MM.1S (cell line): ENCODE measurements around the gene PLXNA4.
A peak's percentile ranks its signal among the peaks of the same experiment; 100 is the strongest.

ENCODE experiments used
- DNase-seq: peaks from one replicate; pipeline ENCODE4 v3.0.0-alpha.2; 2015
- H2AFZ ChIP-seq: fragments of 300-600 bp; sonication (generic); 2 replicates; pipeline ENCODE4 v1.6.0; 2016; ENCODE audit warnings: antibody characterized with exemption, low read length
- H3F3A ChIP-seq: fragments of 300-600 bp; sonication (generic); 2 replicates; pipeline ENCODE4 v1.6.1; 2016; ENCODE audit warnings: mild to moderate bottlenecking, antibody characterized with exemption, low read length, moderate library complexity, mixed read lengths; ENCODE audit not compliant: insufficient read depth
- H3K27ac ChIP-seq: fragments of 300-600 bp; sonication (generic); 2 replicates; pipeline ENCODE4 v1.5.1; 2016; ENCODE audit warnings: mild to moderate bottlenecking, low read length
- H3K27me3 ChIP-seq: fragments of 300-600 bp; sonication (generic); replicated peaks from 2 replicates; pipeline ENCODE4 v1.6.0; 2016; ENCODE audit warnings: low read length; ENCODE audit not compliant: insufficient read depth
- H3K36me3 ChIP-seq: fragments of 300-600 bp; sonication (generic); replicated peaks from 2 replicates; pipeline ENCODE4 v1.6.1; 2016; ENCODE audit warnings: mild to moderate bottlenecking, low read length, mixed read lengths; ENCODE audit not compliant: insufficient read depth
- H3K4me1 ChIP-seq: fragments of 300-600 bp; sonication (generic); 2 replicates; pipeline ENCODE4 v1.6.1; 2016; ENCODE audit warnings: low read length, mixed read lengths
- H3K4me2 ChIP-seq: fragments of 300-600 bp; sonication (generic); 2 replicates; pipeline ENCODE4 v1.6.0; 2016; ENCODE audit warnings: low read depth, low read length
- H3K4me3 ChIP-seq: fragments of 300-600 bp; sonication (generic); 2 replicates; pipeline ENCODE4 v1.5.1; 2016; ENCODE audit warnings: low read length, mixed read lengths
- H3K79me2 ChIP-seq: fragments of 300-600 bp; sonication (generic); 2 replicates; pipeline ENCODE4 v1.6.1; 2016; ENCODE audit warnings: mixed run types, low read length, mixed read lengths
- H3K9ac ChIP-seq: fragments of 300-600 bp; sonication (generic); 2 replicates; pipeline ENCODE4 v1.6.1; 2016; ENCODE audit warnings: low read length, mixed read lengths
- H3K9me2 ChIP-seq: fragments of 300-600 bp; sonication (generic); replicated peaks from 2 replicates; pipeline ENCODE4 v1.6.1; 2016; ENCODE audit warnings: mild to moderate bottlenecking, low read length, mixed read lengths; ENCODE audit not compliant: insufficient read depth
- H3K9me3 ChIP-seq: fragments of 300-600 bp; sonication (generic); replicated peaks from 2 replicates; pipeline ENCODE4 v1.6.1; 2016; ENCODE audit warnings: mild to moderate bottlenecking, low read length, mixed read lengths; ENCODE audit not compliant: insufficient read depth
- H4K20me1 ChIP-seq: fragments of 300-600 bp; sonication (generic); 2 replicates; pipeline ENCODE4 v1.6.1; 2016; ENCODE audit warnings: mild to moderate bottlenecking, low read length, moderate library complexity, mixed read lengths; ENCODE audit not compliant: insufficient read depth
- CTCF ChIP-seq: fragments of 300-600 bp; sonication (generic); IDR thresholded peaks from 2 replicates; pipeline ENCODE4 v1.5.1; 2016; ENCODE audit warnings: antibody characterized with exemption, low read length, mixed read lengths
- EZH2 ChIP-seq: fragments of 300-600 bp; sonication (generic); optimal IDR thresholded peaks from 2 replicates; pipeline ENCODE3; 2017; ENCODE audit warnings: low read depth, mild to moderate bottlenecking, antibody characterized with exemption, low read length, mixed read lengths
- EZH2phosphoT487 ChIP-seq: fragments of 300-600 bp; sonication (generic); IDR thresholded peaks from 2 replicates; pipeline ENCODE4 v1.6.1; 2018; ENCODE audit warnings: antibody characterized with exemption, low read length

Gene PLXNA4

DNA sequence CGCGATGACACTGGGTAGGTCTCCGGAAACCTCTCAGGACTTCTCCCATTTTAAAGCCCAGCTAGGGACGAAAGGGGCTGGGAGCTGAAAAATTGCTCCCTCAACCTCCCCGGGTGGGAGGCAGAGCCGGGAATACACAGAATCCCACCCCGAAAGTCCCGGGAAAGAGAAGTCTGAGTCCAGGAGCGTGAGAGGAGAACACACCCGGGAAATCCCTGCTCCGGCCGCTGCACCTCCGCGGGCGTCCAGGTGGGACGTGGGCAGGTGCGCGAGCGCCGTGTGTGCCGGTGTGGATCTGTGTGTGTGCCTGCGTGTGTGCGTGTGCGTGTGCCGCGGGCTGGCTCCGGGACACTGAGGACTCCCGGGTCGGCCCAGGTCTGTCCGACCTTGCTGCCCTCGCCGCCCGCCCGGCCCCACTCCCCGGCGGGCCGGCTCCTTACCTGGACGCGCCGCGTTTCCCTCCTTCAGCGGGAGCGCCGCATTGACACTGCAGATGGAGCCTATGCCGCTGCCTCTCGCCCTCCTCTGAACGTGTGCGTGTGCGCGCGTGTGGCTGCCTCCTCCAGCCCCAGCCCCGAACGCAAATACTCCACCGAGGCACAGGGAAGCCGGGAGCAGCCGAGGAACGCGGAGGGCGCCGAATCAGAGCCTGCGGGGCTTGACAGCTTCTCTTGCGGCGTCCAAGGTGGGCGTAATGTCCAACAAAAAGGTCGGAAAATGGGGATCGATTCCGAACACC lies at the start of gene PLXNA4:
PLXNA4 (minus strand) TSS at position 489 of the 739 bp plus-strand sequence. CDS start 67,777 bp downstream, outside the sequence.
- no peak within 1 kb of the TSS for H2AFZ ChIP-seq
- no peaks in the 10 kb centered on the region for H3K9me3 ChIP-seq
- no peak for DNase-seq
- no peaks in the 10 kb centered on the region for H3K4me1 ChIP-seq
- no peak within 1 kb of the TSS for H3K4me2 ChIP-seq
- H3K27ac ChIP-seq: no peak within 1 kb of the TSS
- H3K4me3 ChIP-seq: no peak within 1 kb of the TSS
- H3K9ac ChIP-seq: no peak within 1 kb of the TSS
- peaks cover 51% of the 10 kb centered on the region for H3K27me3 ChIP-seq
- H3F3A ChIP-seq: no peaks in the 10 kb centered on the region
- no peaks in the 10 kb centered on the region for H3K79me2 ChIP-seq
- H3K9me2 ChIP-seq: no peaks in the 10 kb centered on the region
- TF ChIP-seq EZH2: peak; percentile 24
- TF ChIP-seq EZH2phosphoT487: no peak
- TF ChIP-seq CTCF: no peak
- no peaks in the 10 kb centered on the region for H4K20me1 ChIP-seq
- H3K36me3 ChIP-seq: no peaks in the 10 kb centered on the region

DNA sequence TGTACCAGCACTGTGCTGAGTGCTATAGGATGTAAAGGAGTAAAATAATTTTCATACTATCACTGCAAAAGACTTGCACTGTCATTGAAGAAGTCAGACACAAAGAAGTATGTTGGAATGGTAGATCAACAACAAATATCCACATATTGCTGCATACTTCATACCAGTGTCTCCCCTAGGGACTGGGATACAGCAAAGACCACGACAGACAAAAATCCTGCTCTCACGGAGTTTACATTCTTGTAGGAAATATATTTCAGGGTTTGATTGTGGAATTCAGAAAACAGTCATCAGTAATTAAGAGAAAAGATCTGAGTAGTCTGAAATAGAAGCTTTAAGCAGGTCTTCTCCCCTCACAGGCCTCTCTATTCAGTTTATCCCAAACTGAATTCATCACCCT lies 49.4 kb upstream of the PLXNA4 start:
- no peak overlapping the region for H3K27ac ChIP-seq

DNA sequence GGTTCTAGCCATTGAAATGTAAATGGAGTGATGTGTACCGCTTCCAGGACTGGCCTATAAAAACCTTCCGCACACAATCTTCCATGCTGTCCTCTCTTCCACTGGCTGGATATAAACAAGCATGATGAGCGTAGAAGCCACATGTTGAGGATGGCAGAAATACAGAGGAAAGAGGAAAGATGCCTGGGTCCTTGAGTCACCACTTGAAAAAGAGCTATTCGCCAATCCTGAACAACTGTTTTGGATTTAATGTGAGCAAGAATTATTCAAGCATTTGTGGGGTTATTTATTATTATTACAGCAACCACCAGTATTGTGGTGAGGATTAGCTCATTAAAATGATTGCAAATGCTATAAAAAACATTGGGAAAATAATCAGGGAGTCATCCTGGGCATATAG lies 45.8 kb upstream of the PLXNA4 start:
- Histone ChIP-seq H2AFZ (no peak overlapping the region), H3K4me2 (no peak overlapping the region), H3K36me3 (no peaks in the 10 kb centered on the region), H4K20me1 (no peaks in the 10 kb centered on the region), H3F3A (no peaks in the 10 kb centered on the region), H3K4me3 (no peak overlapping the region), H3K27me3 (no peaks in the 10 kb centered on the region), H3K9ac (no peak overlapping the region), H3K9me3 (no peaks in the 10 kb centered on the region), H3K79me2 (no peaks in the 10 kb centered on the region), H3K27ac (no peak overlapping the region), H3K4me1 (no peaks in the 10 kb centered on the region), H3K9me2 (no peaks in the 10 kb centered on the region)
- DNase-seq: no peak
- no peak for TF ChIP-seq EZH2phosphoT487
- no peak for TF ChIP-seq CTCF
- TF ChIP-seq EZH2: no peak

More for the DNA sequence above, 49.4 kb upstream of the PLXNA4 start:
- Histone ChIP-seq H3K4me2 (no peak overlapping the region), H2AFZ (no peak overlapping the region), H3K36me3 (no peaks in the 10 kb centered on the region), H3K9me2 (no peaks in the 10 kb centered on the region), H3K9me3 (no peaks in the 10 kb centered on the region), H3K4me3 (no peak overlapping the region), H3K27me3 (no peaks in the 10 kb centered on the region), H3K4me1 (no peaks in the 10 kb centered on the region), H3K79me2 (no peaks in the 10 kb centered on the region), H3K9ac (no peak overlapping the region), H4K20me1 (no peaks in the 10 kb centered on the region), H3F3A (no peaks in the 10 kb centered on the region)
- no peak for DNase-seq
- TF ChIP-seq EZH2phosphoT487 (no peak), EZH2 (no peak), CTCF (no peak)
